NCI-H1436 (cell line): ENCODE data around the gene NMNAT3.

Experiments used
- DNase-seq: peaks from one replicate; lab custom pipeline; 2025; lab: John Stamatoyannopoulos, UW

NMNAT3 gene

DNA sequence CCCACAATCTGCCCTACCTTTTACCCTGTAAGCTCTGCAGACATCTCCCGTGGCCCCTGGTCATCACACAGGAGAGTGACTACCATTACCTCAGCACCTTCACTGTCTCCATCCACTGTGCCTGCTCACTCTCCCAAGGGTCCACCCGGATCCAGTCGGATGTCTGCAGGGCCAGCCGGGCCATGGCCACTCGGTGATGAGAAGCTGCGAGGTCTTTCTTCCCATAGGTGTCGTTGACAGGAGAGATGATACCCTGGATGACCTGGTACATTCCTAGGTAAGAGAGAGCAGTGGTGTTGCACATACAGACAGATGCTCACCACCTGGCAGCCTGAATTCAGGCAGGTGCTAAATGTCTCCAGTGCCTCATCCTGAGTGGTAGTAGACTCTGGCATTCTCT lies 99.0 kb downstream of the NMNAT3 start:
- DNase-seq = no peak

DNA sequence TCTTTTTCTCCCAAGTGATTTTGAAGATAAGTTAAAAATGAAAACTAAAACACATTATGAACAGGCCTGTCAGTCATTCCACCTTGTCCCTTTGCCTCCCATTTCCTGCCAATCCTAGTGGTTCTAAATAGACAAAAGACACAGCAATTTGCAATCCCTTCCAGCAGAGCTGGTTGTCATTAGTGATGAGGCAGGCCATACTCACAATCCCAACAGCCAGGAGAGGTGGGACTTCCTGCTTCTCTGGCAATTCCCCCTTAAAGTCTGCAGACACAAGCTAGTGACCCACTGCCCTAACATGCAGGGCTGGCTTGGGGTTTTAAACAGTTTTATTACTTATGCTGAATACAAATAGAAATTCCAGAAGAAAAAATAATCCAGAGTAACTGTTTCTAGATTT lies 99.9 kb downstream of the NMNAT3 start:
- no peak for DNase-seq

DNA sequence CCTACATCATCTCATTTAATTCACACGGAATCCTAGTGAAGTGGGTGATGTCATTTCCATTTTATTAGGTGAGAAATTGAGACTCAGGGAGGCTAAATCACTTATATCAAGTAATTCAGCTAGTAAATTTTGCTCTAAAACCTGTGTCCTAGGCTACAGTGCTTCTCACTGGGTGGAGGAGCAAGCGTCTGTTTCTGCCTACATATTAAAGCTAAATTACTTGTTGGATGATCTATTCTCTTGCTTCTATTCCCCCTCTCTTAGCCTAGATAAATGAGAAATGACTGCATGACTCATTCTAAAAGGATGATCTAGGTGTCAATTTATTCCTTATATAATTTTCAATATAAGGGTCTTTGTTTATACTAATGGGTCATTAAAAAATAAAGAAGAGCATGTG lies 100.4 kb downstream of the NMNAT3 start:
- no peak for DNase-seq

DNA sequence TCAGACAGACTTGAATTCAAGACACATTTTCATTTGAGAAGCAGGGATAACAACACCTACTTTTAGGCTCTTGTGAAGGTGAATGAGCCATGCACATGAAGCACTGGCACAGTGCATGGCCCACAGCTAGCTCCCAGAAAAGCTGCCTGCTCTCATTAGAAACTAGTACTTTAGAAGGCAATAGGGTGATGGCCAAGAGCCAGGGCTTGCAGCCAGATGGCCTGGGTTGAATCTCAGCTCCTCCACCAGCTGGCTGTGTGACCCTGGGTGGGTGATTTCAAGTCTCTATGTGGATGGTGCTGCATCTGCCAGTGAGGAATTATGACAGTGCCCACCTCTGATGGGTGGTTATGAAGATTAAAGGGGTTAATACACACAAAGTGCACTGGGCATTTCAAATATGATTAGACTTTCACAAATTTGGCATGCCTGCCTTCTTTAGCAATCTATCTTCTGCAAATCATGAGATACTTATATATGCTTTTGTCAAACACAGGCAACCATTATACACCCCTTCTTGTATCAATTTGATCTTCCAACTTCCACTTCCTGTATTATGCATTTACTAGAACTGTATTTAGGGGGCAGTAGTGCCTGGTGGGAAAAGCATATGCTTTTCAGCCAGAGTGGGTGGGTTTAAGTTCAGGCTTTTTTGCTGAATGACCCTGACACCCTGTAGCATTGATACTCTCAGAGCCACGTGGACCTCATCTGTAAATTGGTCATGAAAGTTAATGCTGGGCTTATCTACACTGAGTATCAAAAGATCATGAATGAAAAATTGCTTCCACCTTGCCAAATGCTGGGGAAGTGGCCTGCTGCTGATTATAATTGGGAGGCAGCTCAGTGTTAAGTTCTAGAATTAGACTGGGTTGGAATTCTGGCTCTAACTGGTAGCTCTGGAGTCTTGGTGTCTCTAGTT lies 103.5 kb downstream of the NMNAT3 start:
- DNase-seq = no peak

DNA sequence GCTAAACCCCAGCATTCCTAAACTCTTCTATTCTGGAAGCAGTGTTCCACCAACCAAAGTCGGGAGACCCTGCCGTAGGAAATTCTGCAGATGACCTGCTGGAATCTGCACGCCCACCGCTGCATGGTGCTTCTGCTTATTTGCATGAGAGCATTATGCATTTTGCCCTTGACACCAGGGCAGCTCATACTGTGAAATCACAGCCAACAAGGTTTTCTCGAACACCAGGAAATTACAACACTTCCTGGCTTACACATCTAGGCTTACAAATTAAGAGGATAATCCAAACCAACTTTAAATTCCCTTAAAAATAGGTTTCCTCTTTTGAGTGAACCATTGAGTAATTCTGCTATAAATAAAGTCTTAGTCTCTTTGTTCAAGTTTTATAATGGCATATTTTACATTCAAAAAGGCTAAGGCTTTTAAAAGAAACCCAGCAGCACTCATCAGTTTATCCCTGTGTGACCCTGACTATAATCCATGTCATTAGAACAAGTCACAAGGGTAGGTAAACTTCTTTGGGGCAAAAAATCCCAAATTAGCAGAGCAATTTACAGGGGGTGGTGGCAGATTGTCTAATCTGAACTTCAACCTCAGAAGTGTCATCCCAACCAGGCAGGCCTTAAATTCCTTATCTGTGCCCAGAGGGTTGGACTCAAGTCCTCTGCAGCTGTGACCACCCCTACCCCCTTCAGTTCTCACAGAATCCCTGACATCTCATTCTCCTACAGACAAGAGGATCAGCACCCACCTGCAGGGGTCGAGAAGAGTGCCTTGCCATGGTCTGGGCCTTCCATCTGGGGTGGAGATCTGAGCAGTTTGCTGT lies 104.7 kb downstream of the NMNAT3 start:
- no peak for DNase-seq

DNA sequence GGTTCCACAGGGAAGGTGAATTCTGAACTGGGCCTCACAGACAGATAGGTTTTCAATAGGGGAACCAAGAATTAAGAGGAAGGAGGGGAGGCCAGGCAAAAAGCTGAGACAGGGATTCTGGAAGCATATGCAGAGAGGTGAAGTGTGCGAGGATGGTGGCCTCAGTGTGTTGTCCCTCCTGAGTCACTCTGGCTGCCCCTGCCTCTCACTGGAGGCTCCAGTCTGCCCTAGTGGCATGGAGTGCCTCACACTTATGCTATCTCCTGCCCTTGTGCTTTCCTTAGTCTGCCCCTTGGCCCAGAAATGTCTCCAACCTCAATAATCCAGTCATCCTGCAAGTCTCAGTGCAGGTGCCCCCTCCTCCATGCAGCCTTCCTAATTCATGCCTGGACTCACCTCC lies 106.1 kb downstream of the NMNAT3 start:
- DNase-seq = no peak

DNA sequence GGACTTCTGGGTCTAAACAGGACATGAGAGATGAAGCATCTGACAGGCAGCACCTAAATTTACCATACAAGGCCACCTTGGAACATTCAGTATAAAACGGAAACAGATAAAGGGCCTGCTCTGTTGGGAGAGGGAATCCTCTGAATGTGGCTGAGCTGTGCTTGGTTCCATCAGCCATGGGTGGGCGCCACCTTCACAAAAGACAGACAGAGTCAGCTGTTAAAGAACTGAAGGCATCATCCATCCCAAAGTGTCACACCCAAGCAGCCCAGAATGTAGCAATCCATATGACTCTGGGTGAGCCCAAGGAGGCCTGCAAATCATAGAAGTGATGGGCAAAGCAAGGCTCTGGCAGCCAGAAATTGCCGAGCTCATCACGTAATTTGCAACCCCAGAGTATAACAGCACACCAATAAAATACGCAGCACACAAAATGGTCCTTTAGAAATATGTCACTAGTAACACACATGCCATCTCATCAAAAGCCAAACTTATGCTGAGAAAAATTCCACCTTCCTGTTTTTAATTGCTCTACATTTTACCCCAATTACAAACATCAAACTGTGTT lies 113.4 kb downstream of the NMNAT3 start:
- DNase-seq = no peak

DNA sequence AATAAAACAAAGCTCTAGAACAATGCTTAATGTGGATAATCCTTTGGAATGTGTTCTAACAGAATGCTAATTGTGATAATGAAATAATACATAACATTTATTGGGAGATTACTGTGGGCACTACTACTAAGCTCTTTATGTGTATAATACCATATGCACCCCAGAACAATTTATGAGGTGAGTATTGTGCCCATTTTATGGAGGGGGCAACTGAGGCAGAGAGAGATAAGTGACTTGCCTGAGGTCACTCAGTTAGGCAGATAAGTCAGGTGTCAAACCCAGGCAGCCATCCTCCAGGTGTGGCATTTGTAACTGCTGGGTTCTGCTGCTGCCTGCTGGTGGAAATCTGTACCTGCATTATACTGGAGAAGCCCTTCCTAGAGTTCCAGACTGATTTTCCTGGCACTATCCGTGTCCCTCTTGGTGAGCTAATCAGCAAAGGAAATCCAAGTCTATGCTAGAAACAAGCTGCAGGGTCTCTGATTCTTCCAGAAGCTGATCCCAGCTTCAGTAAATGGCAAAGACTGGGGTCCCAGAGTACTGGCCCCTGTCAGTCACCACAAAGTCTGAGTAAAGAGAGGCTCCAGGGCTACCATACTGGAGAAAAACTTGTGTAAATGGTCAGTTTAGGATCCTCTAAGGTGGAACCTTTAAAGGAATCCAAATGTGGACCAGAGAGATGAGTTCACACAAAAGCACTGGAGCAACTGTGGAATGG lies 115.7 kb downstream of the NMNAT3 start:
- peak; percentile 59 for DNase-seq

DNA sequence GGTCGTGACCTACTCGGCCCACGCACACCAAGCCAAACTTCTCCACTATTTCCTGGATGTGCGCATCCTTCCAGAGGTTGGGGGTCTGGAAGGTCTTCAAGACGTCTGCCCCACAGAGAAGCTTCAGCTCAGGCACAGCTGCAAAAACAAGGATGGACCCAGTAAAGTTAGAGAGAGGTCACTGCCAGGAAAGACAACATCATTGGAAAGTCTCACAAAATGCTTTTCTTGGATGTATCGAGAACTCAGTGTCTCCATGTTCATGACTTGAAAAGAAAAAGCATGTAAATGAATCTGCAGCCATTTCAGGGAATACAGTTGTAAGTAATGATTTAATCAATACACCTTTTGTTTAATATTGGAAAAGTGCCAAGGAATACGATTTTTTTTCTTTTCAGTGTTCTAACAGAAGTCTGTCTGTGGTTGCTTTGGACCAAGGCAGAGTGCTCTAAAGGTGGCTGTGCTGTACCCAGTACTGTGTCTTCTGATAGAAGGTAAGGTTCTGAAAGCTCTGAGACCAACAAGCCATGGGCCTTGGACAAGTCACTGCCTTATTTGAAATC lies 116.4 kb downstream of the NMNAT3 start:
- DNase-seq = peak; percentile 33

DNA sequence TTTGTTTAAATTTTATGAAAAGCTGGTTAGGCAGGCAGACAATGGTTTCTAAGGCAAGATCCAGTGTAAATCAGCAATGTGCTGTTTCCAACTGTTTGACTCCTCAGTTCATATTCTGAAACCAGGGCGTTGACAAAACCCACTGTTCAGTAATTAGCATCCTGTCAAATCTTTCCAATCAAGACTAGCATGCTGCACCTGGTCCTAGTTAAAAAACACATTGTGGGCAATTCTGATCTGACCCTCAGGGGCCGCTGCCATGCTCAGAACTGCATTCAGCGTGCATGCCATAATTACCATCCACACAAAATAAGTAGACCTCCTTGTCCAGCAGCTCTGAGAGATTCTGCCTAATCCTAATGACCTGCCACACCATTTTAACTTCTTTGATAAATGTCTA lies 117.4 kb downstream of the NMNAT3 start:
- DNase-seq = no peak

DNA sequence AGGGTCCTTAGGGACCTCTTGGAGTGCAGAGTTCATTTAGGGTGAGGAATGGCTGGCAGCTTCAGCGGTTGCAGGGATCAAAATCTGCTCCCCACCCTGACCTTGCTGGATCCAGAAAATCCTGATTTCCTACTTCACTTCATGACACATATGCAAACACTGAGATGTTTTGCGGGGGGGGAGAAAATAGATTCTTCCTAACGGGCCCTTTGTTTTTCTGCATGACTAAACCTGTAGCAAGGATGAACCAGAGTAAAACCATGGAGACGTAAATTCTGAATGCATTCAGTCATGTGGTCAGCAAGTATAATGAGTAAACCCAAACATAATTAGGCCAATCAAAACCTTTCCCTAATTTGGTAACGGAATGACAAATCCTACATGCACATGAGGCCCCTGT lies 118.2 kb downstream of the NMNAT3 start:
- DNase-seq = no peak

DNA sequence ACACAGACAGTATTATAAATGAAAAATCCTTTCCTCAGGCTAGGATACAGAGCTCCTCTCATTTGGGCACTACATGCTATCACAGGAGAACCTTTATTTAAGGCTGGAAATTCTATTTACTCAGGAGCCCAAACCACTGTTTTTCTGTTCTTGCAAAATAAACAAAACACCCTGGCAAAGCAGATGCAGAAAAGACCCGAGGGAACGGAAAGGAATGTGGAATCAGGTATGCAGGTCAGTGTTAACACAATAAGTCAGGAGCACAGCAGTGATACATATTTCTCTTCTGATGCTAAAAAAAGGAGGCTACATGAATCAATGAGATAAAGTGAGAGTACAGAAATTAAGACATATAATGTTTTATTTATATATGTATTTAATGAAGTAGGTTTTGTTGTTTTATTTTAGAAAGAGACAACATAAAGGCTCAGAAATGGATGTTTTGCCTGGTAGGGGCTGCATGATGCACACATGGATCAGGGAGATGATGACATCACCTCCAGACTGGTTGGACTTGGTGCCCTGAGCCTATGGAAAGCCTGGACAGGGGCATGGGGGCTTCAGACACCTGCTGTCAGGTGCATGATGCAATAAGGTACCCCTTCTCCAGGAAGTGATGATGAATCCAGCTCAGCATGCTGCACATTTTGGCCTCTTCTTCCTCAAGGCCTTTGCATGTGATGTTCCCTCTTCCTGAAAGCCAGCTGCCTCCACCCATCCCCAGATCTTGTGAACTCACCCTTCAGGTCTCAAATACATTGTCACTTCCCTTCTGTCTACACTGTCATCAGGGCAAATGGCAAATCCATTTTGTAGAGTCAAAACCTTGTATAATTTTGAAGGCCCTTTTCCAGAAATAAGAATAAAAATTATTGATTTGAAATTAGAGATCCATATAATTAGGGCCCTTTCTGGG lies 119.2 kb downstream of the NMNAT3 start:
- no peak for DNase-seq

DNA sequence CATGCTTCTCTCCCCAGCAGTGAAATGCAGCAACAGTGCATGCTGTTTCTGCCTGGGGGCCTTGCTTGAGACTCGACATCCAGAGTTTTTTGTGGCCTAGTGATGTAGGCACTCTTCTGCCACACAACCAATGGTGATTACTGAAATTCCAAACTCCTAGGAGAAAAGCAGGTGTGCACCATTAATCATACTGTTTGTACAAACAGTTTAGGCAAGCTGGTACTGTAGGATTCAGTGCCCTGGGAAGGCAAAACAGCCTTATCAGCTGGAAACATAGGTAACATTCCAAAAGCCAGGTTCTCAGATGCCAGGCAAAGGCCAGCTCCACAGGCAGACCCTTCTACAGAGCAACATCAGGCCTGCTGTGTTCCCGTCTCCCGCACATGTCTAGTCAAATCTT lies 120.7 kb downstream of the NMNAT3 start:
- no peak for DNase-seq

DNA sequence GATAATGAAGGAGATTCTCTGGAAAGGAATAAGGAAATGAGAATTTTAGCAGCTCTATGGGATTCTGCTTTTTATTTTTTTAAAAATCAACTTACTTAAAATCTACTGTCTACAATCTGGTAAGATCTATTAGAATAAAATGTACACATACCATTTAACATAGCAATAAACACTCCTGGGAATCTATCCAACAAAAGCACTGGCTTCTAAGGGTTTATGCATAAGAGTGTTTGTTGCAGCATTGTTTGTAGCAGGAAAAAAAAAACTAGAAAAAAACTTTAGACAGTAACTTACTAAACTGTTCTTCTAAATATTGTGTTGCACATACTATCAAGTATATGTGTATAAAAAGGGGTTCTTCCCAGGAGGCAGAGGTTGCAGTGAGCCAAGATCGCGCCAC lies 122.5 kb downstream of the NMNAT3 start:
- DNase-seq = no peak

DNA sequence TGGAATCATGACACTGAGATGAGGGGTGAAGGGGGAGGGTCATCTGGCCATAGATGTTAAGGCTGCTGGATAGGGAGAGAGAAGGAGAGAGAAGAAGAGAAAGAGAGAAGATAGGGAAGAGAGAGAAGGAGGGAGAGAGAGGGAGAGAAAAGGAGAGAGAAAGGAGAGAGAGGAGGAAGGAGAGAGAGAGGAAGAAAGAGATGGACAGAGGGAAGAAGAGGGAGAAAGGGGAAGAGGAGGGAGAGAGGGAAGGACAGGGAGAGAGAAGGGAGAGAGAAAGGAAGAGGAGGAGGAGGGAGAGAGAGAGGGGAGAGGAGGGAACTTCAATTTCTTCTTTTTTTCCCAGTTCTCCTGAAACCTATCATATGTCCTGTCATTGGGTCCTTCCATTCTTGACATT lies 123.1 kb downstream of the NMNAT3 start:
- DNase-seq = no peak

DNA sequence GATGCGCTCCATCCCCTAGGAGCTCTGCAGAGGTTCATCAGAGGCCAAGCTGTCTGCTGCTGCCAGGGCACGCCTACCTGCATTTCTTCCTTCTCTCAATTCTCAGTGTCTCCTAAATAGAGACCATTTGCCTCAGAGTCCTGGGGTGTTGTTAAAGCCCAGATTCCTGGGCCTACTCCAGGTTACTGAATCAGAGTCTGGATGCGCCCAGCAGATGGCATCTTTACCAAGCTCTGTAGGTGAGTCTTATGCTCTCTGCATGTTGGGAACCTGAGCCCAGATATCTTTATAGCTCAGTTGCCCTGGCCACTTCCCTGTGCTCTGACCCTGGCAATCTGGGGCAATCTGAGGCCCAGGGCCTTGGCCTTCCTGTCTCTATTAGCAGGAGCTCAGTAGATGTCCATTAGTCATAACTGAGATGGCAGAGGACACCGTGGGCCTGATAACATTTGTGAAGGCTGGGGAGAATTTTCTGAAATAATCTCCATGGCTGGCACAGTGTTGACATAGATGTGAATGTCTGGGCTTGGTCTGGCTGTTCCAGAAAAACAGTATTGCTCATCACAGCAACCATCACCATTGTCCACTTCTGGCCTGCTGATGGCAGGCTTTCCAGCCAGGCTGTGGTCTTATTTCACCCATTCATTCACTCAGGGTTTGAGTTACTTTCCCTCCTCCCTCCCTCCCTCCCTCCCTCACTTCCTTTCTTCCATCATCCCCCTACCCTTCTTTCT lies 125.0 kb downstream of the NMNAT3 start:
- DNase-seq = no peak

DNA sequence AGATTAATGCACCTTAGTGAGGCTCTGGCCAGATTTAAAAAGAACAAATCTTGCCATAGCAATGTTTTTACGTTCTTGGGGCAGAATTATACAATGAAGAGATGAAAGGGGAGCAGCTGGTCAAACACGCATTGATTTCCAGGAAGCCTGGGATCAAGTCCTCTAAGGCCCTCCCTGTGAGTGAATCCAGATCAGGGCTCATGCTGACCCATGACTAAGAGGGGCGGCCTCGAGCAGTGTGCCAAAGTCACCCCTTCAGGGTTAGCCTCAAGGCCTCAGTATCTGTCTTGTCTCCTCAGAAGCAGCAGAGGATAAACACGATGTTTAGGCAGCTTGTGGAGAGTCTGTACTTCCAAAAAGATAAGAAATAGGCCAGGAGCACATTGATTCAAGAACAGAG lies 129.0 kb downstream of the NMNAT3 start:
- DNase-seq = no peak

DNA sequence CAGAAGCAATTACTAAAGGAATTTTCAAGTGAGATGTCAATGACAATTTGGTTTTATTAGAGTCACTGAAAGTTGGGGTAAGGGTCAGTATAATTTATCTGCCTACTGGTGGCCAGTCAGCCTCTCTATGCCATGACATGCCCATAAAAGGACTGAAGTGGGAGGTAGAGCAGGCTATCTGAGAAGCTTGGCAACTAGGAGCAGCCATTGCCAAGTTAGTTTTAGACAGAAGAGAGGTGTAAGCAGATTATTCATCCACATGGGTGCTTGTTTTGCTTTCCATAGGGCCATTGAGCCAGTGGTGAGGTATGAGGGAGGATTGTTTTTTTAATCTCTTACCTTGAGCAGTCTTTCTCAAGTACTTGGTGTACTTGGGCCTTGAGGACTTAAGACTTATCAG lies 130.1 kb downstream of the NMNAT3 start:
- no peak for DNase-seq

DNA sequence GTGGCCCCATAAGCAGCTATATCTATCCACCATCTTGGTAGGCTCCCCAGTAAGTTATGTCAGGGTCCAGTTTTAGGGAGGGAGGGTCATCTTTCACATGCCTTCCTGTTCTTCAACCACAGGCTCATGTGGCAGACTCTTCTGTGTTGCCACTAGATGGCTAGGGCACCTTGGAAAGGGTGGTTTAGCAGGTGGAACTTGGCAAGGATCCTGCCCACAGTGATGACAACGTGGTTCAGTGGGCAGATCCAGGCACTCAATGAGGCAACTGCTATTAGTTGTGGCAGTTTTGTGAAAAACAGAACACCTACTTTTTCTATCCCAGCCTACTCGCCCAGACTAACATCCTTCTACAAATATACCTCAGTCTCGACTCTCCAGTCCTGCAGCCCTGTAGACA lies 131.0 kb downstream of the NMNAT3 start:
- no peak for DNase-seq
